GM19438 (cell line): ENCODE results near the gene PTGR3.
"Not testable (repeated sequence)": the region's sequence is repeated elsewhere in the genome, so short reads cannot be mapped to it uniquely, and the experiment has no call there.

ENCODE experiments used
- ATAC-seq: cut with Tn5 transposase; IDR thresholded peaks from one replicate; pipeline ENCODE4 v1.9.1; 2021; ENCODE audit warnings: low read depth; ENCODE audit not compliant: unreplicated experiment

The PTGR3 gene

GRCh38 chr18:75204269-75204731, 4.6 kb downstream of the PTGR3 start:
- no peak for ATAC-seq

GRCh38 chr18:75203416-75204268, 5.3 kb downstream of the PTGR3 start:
- no peak for ATAC-seq

DNA sequence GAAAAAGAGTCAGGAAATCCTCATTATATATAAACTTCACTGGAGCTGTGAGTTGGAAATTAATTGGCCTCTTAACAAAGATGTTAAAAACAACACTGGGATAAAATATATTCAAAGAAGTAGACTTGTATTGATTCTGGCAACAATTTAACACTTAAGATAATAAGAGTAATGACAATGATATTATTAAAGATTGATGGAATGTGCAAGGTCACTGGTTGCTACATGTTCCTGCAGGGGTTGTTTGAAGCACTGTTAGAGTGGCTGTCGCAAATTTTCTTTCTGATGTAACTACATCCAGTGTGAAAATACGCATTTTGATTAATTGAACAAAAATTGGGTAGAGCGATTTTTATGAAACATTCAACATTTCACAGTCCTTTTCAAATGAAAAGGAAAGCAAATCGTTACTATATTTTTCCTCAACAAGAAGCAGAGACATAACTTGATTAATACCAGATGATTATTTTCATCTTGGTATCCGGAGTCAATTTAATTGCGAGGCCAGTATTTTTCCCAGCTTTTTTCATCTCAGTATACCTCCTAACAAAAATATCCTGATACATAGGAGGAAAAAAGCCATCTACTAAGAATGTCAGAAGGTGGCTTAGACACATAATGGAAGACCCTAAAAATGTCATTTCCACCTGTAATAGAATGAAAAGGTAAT, 6.1 kb downstream of the PTGR3 start:
- no peak for ATAC-seq

DNA sequence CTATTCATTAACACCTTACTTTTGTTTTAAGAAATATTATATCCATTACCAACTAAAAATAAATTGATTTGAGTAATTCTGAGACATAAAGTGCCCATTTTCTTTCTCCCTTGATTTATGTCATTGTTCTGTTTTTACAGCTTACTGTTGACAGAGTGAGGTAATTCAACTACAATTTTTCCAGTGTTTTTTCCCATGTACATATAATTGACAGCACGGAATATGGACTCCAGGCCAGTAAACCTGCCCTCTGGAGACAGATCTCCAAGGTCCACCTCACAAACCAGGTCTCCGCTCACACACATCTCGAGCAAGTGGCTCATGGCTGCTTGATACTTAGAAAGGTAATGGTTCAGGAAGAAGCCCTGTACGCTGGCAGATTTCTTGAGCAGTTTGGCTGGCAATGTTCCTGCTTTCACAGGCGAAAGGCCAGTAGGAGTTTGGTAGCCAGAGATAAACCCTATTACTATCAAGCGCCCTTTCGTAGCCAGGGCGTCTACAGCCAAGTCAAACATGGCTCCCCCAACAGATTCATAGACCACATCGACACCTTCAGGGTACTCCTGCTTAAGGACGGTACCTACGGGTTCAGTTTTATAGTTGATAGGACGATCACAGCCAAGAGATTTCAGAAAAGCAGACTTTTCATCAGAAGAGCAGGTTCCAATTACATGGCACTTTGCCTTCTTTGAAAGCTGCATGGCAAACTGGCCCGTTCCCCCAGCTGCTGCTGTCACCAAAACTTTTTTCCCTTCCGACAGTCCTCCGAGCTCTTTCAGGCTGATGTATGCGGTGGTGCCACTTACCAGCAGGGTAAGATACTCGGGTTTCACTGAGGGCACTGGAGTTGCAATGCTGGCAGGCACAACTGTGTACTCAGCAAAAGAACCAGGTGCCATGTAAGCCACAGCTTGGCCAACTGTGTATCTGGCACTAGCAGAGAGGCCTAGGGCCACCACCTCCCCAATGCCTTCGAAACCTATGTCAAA, 7.4 kb downstream of the PTGR3 start:
- ATAC-seq = no peak

- ATAC-seq = no peak
Observed at GRCh38 chr18:75200605-75201280, 8.2 kb downstream of the PTGR3 start.

DNA sequence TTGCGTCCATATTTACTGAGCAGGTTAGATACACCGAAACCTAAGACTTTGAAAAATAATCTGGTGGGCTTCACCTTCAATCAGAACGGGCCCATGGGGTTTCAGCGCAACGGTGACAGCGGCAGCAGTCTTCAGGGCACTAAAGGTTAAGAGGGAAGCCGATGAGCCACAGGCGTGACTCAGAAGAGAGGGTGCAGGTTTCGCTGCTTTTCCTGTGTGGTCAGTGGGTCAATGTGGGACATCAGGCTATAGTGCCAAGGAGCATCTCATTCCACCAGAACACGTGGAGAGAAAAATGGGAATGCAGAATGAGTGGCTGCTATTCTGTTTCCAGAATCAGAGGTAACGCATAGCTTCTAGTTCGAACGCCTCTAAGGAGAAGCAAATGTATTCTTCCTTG, 8.9 kb downstream of the PTGR3 start:
- ATAC-seq = no peak

- no peak for ATAC-seq
Observed at GRCh38 chr18:75199327-75199726, 9.6 kb downstream of the PTGR3 start.

DNA sequence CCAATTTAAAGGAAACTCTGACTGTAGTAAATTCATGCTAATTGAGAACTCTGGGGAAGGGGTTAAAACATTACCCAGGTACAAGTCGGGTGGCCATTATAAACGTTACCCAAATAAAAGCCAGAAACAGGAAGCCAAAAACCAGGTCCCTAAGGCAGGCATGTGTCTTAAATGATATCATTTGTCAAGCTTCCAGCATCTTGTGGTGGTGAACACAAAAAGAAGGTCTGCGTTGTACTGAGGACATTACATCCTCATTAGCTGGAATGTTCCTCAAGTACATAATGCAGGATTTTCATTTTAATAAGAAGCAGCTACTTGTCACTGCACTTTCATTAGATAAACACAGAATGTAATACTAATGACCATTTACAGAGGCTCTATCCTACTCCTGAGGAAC, 10.9 kb downstream of the PTGR3 start:
- no peak for ATAC-seq

DNA sequence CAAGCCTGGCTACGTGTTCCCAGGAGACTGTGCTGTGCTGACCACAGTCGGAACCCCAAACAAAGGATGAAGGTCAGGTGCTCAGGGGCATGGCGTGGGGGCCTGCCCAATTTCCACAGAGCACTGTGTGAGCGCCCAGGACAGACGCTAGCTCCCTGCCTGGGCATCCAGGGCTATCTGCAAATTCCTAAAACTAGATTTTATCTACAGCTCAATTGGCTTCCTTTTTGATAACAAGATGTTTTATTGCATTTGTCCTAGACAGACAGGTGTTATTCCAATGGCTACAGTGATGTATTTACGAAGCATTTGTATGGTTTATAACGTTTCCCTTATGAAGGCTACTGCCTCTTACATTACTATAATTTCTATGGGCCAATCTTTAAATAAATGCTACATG, 16.0 kb downstream of the PTGR3 start:
- no peak for ATAC-seq

GRCh38 chr18:75189696-75190095, 19.2 kb downstream of the PTGR3 start:
- no peak for ATAC-seq

DNA sequence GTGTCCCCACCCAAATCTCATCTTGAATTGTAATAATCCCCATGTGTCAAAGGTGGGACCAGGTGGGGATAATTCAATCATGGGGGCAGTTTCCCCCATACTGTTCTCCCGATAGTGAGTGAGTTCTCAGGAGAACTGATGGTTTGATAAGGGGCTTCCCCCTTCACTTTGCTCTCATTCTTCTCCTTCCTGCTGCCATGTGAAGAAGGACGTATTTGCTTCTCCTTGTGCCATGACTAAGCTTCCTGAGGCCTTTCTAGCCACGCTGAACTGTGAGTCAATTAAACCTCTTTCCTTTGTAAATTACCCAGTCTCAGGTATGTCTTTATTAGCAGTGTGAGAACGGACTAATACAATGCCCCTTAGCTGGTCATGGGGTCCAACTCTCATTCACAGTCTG, 21.2 kb downstream of the PTGR3 start:
- ATAC-seq = not testable (repeated sequence)

- ATAC-seq = no peak
Observed at GRCh38 chr18:75185460-75185859, 23.5 kb downstream of the PTGR3 start.

DNA sequence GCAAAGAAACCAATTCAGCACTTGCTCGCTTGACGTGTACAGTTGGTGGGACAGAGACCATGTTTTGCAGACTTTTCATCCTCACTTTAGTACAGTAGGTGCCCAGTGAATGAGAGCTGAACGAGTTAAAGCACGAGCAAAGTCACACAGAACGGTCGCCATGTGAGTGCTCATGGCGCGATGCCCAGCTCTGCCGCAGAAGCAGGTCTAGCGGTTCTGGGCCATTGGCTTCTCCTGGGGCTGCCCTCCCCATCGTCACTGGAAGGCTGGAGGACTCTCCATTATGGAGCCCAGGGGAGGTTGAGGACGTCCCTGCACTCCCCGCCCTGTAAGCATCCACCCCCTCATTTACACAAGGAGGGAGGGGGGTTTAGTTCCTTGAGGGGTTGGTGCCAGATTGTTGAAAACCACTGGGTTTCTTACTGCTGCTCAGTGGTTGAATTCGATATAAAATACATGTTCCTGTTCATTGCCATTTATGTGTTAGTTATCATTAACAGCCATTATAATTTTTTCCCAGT, 24.9 kb downstream of the PTGR3 start:
- ATAC-seq = no peak

DNA sequence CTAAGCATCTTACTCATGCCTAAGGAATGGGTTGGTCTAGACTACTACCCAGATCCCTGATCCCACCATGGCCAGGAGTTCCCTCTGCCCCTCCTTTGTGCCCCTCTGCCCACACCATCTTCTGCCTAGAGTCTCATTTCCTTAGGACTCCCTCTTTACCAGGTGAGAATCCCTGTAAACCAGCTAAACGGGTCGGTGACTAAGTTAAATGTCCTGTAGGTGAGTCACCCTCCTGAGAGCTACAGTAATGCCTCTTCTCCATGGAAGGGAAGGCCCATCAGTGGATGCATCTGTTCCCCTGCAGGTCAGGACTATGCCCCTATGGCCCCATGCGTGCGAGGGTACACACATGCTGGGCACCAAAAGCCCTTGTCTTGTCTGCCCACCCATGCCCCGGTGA, 25.4 kb downstream of the PTGR3 start:
- ATAC-seq = no peak

GRCh38 chr18:75179819-75180600, 28.9 kb downstream of the PTGR3 start:
- ATAC-seq = no peak

DNA sequence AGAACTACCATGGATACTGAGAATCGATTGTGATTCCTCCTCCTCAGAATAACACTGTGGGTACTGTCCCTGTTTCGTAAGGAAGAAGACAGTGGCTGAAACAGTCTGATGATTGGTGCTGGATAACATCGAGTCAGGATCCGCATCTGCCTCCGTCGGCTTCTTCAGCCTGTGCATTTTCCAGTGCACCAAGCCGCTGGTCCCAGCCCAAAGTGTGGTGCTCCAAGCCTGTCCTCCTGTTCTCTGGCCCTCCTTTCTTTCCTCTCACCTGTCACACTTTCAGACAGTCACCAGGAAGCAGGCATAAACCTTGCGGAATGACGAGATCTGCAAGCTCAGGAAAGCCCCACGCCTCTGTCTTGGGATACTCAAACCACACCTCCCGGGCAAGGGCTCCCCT, 30.6 kb downstream of the PTGR3 start:
- ATAC-seq = no peak

- ATAC-seq = no peak
Observed at GRCh38 chr18:75176849-75177248, 32.1 kb downstream of the PTGR3 start.

DNA sequence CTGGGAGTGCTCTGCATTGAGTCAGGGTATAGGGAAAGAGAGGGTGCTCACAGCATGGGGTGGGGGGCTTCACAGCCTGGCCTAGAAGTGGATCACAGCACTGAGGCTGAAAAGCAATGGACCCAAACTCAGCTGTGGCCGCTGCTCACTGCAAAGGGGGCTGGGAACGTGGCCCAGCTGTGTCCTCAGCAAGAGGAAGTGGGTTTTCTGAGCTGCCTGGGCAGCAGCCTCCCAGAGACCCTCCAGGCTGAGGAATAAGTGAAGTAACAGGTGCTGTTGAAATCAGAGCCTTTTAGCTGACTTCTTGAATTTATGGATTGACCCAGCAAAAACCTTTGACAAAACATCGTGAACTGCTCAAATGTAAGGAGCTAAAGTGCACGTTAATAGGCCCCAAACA, 35.2 kb downstream of the PTGR3 start:
- ATAC-seq = no peak

DNA sequence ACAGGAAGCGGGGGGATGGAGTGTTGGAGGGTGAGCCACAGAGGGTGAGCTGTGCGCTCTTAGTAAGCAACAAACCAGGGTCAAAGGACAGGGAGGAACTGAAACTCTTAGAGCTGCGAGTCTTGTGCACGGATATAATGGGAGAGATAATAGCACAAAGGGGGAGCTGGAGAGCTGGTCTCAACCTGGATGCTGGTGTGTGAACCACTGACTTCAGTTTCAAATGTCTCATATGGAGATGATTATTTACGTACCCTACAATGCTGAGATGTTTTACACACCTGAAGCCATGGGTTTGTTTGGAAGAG, 35.9 kb downstream of the PTGR3 start:
- ATAC-seq = peak; percentile 100
